SHP77 (cell line): Measurements from ENCODE around the gene MROH2B.

ENCODE experiments used
- DNase-seq, 2 experiments: peaks; one replicate each; lab custom pipeline; 2025; lab: John Stamatoyannopoulos, UW

MROH2B gene

DNA sequence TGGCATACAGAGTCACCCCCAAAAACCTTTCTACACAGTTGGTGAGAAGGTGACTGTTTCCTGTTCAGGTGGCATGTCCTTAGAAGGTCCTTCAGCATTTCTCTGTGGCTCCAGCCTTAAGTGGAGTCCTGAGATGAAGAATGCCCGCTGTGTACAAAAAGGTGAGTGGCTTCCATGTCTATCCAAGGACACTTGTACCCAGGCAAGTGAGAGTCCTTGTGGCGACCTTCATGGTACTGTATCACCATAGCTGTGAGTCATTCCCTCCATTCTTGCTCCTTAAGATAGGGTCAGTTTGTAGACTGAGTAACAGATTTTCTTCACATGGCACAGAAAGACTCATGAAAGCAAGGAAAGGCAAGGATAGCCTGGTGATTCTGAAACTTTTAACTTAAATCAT, 98.7 kb downstream of the MROH2B start:
- DNase-seq = no peak

DNA sequence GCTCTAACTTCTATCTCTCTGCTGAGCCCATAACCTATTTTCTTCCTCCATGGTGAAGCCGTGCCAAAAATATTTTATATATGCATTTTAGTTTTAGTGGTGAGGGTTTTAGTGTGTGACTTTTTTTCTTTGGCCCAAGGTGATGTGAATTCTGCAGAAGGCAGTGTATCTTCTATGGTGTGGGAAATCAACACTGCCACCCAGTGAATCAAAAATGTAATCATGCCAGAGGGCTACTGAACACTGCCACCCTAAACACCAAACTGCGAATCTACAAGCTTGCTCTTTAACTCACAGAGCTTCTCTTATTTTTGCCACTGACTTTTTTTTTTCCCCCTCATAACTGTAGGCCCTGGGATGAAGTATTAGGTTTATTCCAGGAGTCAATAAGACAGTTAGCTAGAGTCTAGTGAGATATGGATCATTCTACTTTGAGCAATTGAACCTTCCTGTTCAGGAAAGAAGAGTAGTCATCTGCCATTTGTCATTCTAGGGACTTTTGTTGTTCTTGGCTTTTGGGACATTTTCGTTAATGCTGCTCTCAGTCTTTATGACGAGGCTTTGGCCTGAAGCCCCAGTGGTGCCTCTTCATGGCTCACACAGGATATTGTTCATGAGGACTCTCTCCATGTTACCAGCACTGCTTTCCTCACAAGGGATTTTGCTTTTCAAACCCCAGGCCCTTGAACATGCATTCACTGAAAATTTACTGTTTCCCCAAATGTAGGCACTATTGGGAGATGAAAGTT, 108.8 kb downstream of the MROH2B start:
- no peak for DNase-seq

DNA sequence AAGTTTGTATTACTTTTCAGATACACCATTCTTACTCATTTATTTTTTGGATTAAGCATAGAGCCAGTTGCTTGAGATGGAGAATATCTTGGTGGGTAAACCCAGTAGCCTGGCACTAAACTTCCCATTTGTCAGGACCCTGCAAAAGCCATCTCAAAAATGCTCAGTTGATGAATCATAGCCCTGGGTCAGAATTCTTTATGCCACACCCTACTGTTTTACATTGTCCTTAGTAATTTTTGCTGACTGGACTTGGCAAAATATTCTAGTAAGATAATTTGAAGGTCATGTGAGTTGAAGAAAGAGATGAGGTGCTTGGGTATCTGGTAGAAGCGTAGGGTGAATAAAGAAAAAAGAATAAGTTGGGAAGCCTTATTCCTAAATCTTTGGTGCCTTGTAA, 111.1 kb downstream of the MROH2B start:
- no peak for DNase-seq

DNA sequence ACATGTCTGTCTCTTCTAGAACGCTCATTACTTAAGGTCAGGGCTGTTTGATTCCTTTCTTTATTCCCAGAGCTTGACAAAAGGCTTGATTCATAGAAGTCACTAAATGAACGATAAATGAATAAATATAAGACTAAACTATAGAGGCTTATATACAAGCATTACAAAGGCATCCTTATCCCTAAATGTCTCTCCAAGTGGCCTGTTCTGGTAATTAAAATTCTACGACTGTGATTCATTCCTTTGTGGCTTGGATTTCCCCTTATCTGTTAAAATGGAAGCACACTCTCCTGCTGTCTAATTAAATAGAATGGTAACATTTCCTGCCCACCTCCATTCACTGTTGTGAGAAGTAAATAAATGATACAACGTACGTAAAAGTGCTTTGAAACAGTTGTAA, 112.3 kb downstream of the MROH2B start:
- no peak for DNase-seq

DNA sequence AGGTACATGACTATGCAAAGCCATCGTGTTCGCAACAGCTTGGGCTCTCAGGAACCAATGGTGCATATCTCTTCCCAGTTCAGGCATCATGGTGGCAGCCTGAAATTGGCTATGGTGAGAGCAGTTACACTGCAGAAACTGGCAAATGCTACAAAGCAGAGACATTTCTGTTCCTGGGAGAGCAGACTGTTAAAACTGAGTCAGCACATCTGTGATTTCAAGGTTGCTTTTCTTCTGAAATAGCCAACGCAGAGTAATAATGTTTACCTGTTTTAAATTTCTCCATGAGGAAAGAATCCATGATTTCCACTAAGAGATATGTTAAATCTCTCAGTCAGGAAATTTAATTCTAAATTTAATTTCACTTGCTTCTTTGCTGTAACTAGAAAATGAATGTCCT, 114.1 kb downstream of the MROH2B start:
- DNase-seq = no peak

DNA sequence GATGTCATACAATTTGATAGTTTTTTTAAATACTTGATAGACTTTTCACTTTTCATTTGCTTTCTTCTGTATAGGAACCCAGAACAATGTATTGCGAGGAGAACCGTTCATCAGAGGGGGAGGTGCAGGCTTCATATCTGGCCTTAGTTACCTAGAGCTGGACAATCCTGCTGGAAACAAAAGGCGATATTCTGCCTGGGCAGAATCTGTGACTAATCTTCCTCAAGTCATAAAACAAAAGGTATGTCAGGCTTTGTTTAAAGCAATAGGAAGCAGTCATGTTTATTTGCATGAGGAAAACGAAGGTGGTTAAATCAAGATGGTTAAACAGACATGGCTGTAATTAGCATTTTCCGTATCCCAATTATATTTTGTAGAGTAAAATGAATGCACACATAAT, 115.8 kb downstream of the MROH2B start:
- DNase-seq = no peak
